Stimulated activated CD4-positive, alpha-beta T cell treated with anti-CD3 and anti-CD28 coated beads, Interleukin-15, amount 100 ng/mL, for 48 hours (primary cell): ENCODE measurements around the gene PRDM16.

Experiments used
- DNase-seq, 2 donors: peaks; one replicate each; pipeline ENCODE4 v3.0.0-alpha.2; 2020; ENCODE audit warnings: low read depth in 2 of 2

Gene PRDM16

GRCh38 chr1:3261007-3261968 is 192.3 kb downstream of the PRDM16 start:
- no peak for DNase-seq

DNA sequence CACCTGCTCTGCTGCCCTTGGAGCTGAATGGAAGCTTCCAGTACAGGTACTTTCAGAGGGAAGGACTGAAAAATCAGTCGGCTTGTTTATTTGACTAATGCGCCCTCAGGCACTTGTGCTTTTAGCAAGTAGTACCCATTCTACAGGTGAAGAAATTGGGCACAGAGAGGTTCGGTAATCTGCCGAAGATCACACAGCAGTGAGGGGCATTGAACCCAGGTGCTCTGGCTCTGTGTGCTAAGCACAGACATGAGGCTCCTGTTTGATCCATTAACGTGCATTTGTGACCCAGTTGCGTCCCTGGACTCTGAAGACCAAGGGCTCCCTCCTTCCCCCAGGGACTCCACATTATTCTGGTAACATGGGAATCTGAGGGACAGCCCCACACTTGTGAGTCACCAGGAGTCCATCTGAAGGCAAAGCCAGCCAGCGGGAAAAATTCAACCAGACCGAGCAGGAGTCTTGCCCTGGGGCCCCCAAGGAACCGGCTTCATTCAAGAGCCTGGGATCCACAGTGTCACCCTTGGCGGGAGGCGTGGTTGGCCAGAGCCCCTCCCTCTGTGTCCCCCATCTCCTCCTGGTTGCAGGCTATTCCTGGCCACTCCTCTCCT is 193.1 kb downstream of the PRDM16 start:
- DNase-seq = no peak

DNA sequence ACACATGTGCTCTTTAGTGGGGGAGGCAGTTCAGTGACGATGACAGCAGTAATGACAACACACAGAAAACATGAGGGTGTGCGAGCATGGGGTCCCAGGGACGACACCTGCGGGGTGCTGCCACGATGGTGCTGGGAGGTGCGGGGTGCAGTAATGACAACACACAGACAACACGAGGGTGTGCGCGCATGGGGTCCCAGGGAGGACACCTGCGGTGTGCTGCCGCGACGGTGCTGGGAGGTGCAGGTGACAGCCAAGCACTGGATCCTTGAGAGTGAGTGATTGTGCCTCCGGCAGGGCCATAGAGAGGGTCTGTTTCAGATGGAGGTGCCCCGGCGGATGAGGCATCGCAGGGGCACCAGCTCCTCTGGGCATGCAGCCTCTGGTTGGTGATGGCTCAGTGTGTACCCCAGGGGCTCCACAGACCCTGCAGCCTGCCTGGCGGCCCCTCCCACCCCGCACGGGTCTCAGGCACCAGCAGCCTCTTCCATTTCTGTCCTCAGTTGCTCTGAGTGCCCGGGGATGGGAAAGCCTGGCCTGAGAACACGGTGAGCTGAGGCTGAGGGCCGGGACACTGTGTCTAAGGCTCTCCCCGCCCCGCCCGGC is 193.8 kb downstream of the PRDM16 start:
- no peak for DNase-seq

GRCh38 chr1:3263790-3264189 is 194.8 kb downstream of the PRDM16 start:
- no peak for DNase-seq

DNA sequence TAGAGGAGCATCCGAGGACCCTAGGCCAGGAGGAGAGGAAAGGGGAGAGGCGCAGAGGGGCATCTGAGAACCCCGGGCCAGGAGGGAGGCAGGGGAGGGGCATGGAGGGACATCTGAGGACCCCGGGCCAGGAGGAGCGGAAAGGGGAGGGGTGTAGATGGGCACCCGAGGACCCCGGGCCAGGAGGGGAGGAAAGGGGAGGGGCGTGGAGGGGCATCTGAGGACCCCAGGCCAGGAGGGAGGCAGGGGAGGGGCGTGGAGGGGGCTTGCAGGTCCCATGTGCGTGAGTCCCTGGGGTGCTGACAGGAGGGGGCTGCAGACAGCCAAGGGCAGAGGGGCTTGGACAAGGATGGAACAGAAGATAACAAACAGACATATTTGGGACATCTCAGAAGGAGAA is 195.5 kb downstream of the PRDM16 start:
- DNase-seq = no peak

DNA sequence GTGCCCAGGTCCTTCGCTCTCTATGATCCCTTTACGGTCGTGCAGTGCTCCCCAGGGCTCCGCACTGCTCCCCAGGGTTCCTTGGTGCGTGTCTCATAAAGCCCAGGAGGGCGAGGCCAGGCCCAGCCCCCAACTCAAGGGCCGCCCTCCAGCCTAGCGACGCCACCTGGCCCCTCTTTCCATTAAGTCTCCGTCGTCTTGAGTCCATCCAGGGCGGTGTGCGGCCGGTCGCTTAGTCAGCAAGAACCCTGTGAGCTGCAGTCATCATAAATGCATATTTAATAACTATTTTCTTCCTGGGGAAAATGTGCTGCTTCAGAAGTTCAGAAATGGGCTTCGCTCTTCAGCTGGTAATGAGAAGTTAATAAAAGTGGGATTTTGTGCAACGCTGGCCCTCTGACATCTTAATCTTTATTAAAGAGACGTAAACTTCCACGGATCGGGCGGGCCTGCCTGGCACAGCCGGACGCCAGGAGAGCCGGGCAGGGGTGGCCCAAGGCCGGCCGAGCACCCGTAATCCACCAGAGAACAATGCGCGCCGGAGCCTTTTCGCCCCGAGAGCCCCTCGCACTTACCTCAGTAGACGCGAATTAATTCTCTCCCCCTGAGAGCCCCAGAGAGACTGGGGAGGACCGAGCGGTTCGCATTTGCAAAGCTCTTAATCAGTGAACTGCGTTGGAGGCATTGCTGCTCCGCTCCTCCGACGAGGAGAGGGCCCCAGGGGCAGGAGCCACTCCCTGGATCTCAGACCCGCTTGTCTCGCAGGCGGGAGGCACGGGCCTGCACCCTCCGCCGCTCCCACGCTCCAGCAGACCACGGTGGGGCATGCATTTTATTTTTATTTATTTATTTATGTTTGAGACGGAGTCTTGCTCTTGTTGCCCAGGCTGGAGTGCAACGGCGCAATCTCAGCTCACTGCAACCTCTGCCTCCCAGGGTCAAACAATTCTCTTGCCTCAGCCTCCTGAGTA is 197.1 kb downstream of the PRDM16 start:
- DNase-seq = no peak

- DNase-seq = no peak
Observed at GRCh38 chr1:3266870-3267549, 198.0 kb downstream of the PRDM16 start.

GRCh38 chr1:3267550-3268270 is 198.7 kb downstream of the PRDM16 start:
- DNase-seq = no peak

DNA sequence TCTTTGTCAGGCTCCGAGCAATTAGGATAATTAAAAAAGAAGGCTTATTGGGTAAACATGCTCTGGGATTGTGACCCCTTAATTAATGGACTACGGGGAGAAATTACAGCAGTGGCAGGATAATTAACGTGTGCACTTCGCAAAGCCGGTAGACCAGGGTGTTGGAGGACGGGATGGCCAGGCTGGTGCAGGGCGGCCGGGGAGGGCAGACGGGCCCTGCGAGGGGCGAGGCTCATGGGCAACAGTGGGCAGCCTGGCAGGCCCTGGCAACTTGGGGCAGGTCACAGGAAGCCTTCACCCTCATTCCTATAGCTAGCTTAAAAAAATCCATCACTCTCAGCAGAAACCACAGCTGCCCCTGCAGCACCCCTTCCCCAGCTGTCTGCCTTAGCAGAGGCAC is 199.3 kb downstream of the PRDM16 start:
- DNase-seq = no peak

GRCh38 chr1:3270403-3271245 is 201.6 kb downstream of the PRDM16 start:
- DNase-seq = no peak

DNA sequence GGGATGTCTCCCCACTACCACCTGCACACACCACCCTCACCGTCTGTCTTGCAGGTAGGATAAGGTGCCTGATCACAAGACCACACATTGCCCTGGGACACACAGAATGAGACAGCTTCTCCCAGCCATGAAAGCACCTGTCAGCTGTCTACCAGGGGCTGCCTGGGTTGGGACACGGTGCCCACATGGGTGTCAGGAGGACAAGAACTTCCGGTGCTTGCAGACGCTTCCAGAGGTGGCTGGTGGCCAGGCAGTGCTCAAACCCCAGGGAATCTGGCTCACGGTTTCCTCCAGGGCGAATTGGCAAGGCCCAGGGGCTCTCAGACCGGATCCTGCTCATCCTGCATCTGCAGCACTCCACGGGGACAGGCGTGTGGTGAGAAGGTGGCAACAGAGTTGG is 202.9 kb downstream of the PRDM16 start:
- DNase-seq = no peak

GRCh38 chr1:3272321-3273045 is 203.5 kb downstream of the PRDM16 start:
- DNase-seq = no peak

- DNase-seq = no peak
Observed at GRCh38 chr1:3273447-3273846, 204.4 kb downstream of the PRDM16 start.

DNA sequence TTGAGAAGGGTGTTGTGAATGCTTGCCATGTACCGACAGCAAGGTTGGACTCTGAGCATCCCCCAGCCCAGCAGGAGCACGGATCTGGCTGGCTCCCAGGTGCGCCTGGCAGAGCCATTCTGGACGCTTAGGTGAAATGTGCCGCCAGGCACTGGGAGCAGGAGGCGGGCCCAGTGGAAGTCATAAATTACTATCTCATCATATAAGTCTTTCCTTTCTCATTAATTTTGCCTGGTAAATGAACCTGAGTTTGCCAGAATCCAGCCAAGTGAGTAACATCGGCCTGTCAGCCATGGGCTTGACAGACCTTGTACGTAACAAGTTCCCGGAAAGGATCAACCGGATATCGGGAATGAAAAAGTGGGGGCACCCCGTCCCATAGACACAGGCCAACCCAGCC is 206.0 kb downstream of the PRDM16 start:
- no peak for DNase-seq

GRCh38 chr1:3275471-3276340 is 206.7 kb downstream of the PRDM16 start:
- no peak for DNase-seq

DNA sequence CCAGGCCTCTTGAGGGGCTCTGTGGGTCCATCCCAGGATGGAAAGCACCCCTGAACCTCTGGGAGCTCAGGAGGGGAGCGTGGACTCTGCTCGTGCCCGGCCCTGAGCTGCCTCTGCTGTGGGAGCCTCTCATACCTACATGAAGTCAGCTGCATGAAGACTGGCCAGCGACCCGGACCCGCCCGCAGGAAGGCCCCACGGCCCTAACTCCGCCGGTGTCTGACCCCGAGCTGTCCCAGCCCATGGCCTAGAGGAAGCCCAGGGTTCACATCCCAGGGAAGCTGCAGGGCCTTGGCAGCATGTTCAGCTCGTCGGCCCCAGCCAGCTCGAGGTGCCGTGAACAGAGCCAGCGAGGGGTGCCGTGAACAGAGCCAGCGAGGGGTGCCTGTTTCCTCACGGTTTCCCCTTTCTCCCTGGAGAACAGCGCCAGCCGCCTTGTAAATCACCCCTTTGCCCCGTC is 207.4 kb downstream of the PRDM16 start:
- DNase-seq = no peak

GRCh38 chr1:3277011-3277471 is 208.0 kb downstream of the PRDM16 start:
- DNase-seq = no peak

DNA sequence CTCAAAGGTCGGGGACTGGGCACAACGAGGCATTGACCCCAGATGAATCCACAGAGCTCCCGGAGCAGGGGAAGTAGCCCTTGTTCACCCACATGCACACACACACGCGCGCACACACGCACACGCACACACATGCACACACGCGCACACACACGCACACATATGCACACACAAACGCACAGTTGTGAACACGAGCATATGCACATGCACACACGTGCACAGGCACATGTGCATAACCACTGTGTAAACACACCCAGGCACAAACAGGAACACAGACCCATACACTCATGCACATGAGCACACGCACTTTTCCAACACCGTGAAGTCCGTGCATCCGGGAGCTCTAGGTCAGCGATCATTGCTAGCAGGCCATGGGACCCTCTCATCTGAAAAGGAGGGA is 208.6 kb downstream of the PRDM16 start:
- no peak for DNase-seq
